ENCODE data around the gene ANO1. TPM values are rescaled to one million over a fixed set of nuclear protein-coding genes. Genes with fewer than 3 reads are reported as not detected.

ANO1 gene
- total RNA-seq, 1 experiment from 2014 or later: 41.7 TPM

- H3K9me3 ChIP-seq (ENCODE audit: control insufficient read depth in 1 of 2, insufficient read depth in 1 of 2, low read depth in 1 of 2, low read length in 2 of 2): no peaks in the 10 kb centered on the region
- intact Hi-C loops (cut with micrococcal nuclease): no loop called here
- H2AFZ ChIP-seq (ENCODE audit: low read depth, low read length, poor library complexity, severe bottlenecking): no peak overlapping the region
- H3K4me3 ChIP-seq (replicated peaks in 1 of 2; ENCODE audit: low read depth in 1 of 2, low read length in 2 of 2): no peak overlapping the region
- H3K9ac ChIP-seq (ENCODE audit: low read length): no peak overlapping the region
- H3K79me2 ChIP-seq (ENCODE audit: insufficient read depth, low read length): no peaks in the 10 kb centered on the region
- TF ChIP-seq ELF1 (IDR thresholded peaks at IDR 0.05; ENCODE audit: borderline replicate concordance, low read depth): no peak
- TF ChIP-seq ZFX (IDR thresholded peaks at IDR 0.05): no peak
- TF ChIP-seq, protein P1, sequence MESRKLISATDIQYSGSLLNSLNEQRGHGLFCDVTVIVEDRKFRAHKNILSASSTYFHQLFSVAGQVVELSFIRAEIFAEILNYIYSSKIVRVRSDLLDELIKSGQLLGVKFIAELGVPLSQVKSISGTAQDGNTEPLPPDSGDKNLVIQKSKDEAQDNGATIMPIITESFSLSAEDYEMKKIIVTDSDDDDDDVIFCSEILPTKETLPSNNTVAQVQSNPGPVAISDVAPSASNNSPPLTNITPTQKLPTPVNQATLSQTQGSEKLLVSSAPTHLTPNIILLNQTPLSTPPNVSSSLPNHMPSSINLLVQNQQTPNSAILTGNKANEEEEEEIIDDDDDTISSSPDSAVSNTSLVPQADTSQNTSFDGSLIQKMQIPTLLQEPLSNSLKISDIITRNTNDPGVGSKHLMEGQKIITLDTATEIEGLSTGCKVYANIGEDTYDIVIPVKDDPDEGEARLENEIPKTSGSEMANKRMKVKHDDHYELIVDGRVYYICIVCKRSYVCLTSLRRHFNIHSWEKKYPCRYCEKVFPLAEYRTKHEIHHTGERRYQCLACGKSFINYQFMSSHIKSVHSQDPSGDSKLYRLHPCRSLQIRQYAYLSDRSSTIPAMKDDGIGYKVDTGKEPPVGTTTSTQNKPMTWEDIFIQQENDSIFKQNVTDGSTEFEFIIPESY (IDR thresholded peaks at IDR 0.05; ENCODE audit: extremely low read depth, insufficient replicate concordance, low read length): no peak
- TF ChIP-seq EZH2phosphoT487 (IDR thresholded peaks at IDR 0.05; ENCODE audit: borderline replicate concordance): no peak
- TF ChIP-seq SP1 (IDR thresholded peaks at IDR 0.05; ENCODE audit: low read depth): no peak
- TF ChIP-seq TCF7L2 (IDR thresholded peaks at IDR 0.05; ENCODE audit: borderline replicate concordance, extremely low read depth, insufficient read depth, insufficient read length): no peak
- TF ChIP-seq RAD21 (IDR thresholded peaks at IDR 0.05; ENCODE audit: low read depth): no peak
- no peak for TF ChIP-seq EZH2 (IDR thresholded peaks at IDR 0.05)
- TF ChIP-seq FOSL1 (IDR thresholded peaks at IDR 0.05; ENCODE audit: low read depth): no peak
- no peak for TF ChIP-seq POLR2A (IDR thresholded peaks at IDR 0.05; ENCODE audit: borderline replicate concordance, extremely low read depth, insufficient read depth, insufficient read length)
- no peak for TF ChIP-seq CTCF (IDR thresholded peaks at IDR 0.05 in 2 of 3, conservative IDR thresholded peaks at IDR 0.05 in 1 of 3; ENCODE audit: borderline replicate concordance in 1 of 3, insufficient read depth in 1 of 3, low read depth in 2 of 3, low read length in 2 of 3)
- no peak for TF ChIP-seq SIN3A (IDR thresholded peaks at IDR 0.05; ENCODE audit: low read depth)
- no peak for TF ChIP-seq ZNF274 (IDR thresholded peaks at IDR 0.05; ENCODE audit: low read depth, low read length)
- no peak for TF ChIP-seq CBX3 (IDR thresholded peaks at IDR 0.05; ENCODE audit: low read depth)
- TF ChIP-seq, protein P2, sequence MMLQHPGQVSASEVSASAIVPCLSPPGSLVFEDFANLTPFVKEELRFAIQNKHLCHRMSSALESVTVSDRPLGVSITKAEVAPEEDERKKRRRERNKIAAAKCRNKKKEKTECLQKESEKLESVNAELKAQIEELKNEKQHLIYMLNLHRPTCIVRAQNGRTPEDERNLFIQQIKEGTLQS (IDR thresholded peaks at IDR 0.05): no peak
- no peak for TF ChIP-seq POLR2AphosphoS5 (IDR thresholded peaks at IDR 0.05; ENCODE audit: low read depth, low read length)
- TF ChIP-seq EGR1 (IDR thresholded peaks at IDR 0.05; ENCODE audit: low read depth): no peak
- TF ChIP-seq, protein P3, sequence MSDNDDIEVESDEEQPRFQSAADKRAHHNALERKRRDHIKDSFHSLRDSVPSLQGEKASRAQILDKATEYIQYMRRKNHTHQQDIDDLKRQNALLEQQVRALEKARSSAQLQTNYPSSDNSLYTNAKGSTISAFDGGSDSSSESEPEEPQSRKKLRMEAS (IDR thresholded peaks at IDR 0.05): no peak
- DNase-seq (ENCODE audit: low read depth, low spot score) (no peak), ATAC-seq (no peak)
- H3K4me1 ChIP-seq (ENCODE audit: control insufficient read depth in 1 of 2, insufficient read depth in 2 of 2, low read length in 2 of 2): peaks cover 4 to 8% of the 10 kb centered on the region in 2 experiments; a peak in 2 of 4 replicates
- ChIA-PET CTCF (no interaction called here), POLR2A (no interaction called here), RAD21 (ENCODE audit: low non-redundant PET in 1 of 2, low total read pairs in 2 of 2, uncharacterized antibody in 2 of 2, unreplicated experiment in 2 of 2) (no interaction called here)
- no peaks in the 10 kb centered on the region for H3K36me3 ChIP-seq (ENCODE audit: control insufficient read depth in 1 of 2, insufficient read depth in 2 of 2, low read length in 2 of 2)
- no peaks in the 10 kb centered on the region for H3K9me2 ChIP-seq (ENCODE audit: insufficient read depth)
- no TSS peak for BruUV-seq (replicated peaks)
- no peak overlapping the region for H3K4me2 ChIP-seq (ENCODE audit: low read length)
- H4K20me1 ChIP-seq (ENCODE audit: insufficient read depth): no peaks in the 10 kb centered on the region
- no peak overlapping the region for H3K27ac ChIP-seq (ENCODE audit: low read depth, low read length)
- H3K27me3 ChIP-seq (ENCODE audit: insufficient read depth, low read length): no peaks in the 10 kb centered on the region
Observed at GRCh38 chr11:70057080-70057479, 21.0 kb upstream of the ANO1 start.

Data from HCT116 (cell line).